ENCODE data around the gene GASK1A. TPM values are rescaled to one million over a fixed set of nuclear protein-coding genes. Genes with fewer than 3 reads are reported as not detected.

The GASK1A gene
- total and polyA plus RNA-seq, 11 donors, result 0.19 to 2.5 (median 0.51) TPM

DNA sequence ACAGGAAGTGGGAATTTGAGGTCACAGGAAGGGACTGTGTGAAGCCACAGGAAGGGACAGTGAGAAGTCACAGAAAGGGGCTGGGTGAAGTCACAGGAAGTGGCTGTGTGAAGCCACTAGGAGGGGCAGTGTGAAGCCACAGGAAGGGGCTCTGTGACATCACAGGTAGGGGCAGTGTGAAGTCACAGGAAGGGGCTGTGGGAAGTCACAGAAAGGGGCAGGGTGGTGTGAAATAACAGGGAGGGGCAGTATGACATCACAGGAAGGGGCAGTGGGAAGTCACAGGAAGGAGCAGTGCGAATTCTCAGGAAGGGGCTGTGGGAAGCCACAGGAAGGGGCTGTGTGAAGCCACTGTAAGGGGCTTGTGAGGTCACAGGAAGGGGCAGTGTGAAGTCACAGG lies 35.8 kb downstream of the GASK1A start:
- Histone ChIP-seq H3K4me3 (no peak overlapping the region), H3K36me3 (no peaks in the 10 kb centered on the region), H3K27ac (no peak overlapping the region), H3K9me3 (peaks cover 0 to 34% (median 0%) of the 10 kb centered on the region in 12 donors), H3K4me1 (no peaks in the 10 kb centered on the region), H3K27me3 (no peaks in the 10 kb centered on the region)
- intact Hi-C loops (cut with DNase I), result no loop called here
- DNase-seq (no peak), ATAC-seq (no peak)
- no peak for TF ChIP-seq POLR2A (IDR thresholded peaks at IDR 0.05)
- TF ChIP-seq, protein P1, sequence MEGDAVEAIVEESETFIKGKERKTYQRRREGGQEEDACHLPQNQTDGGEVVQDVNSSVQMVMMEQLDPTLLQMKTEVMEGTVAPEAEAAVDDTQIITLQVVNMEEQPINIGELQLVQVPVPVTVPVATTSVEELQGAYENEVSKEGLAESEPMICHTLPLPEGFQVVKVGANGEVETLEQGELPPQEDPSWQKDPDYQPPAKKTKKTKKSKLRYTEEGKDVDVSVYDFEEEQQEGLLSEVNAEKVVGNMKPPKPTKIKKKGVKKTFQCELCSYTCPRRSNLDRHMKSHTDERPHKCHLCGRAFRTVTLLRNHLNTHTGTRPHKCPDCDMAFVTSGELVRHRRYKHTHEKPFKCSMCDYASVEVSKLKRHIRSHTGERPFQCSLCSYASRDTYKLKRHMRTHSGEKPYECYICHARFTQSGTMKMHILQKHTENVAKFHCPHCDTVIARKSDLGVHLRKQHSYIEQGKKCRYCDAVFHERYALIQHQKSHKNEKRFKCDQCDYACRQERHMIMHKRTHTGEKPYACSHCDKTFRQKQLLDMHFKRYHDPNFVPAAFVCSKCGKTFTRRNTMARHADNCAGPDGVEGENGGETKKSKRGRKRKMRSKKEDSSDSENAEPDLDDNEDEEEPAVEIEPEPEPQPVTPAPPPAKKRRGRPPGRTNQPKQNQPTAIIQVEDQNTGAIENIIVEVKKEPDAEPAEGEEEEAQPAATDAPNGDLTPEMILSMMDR (IDR thresholded peaks at IDR 0.05), result no peak
- 61 to 81% (median 63%) methylated on average over 1 of the region's 1 CpG for WGBS, 4 donors

DNA sequence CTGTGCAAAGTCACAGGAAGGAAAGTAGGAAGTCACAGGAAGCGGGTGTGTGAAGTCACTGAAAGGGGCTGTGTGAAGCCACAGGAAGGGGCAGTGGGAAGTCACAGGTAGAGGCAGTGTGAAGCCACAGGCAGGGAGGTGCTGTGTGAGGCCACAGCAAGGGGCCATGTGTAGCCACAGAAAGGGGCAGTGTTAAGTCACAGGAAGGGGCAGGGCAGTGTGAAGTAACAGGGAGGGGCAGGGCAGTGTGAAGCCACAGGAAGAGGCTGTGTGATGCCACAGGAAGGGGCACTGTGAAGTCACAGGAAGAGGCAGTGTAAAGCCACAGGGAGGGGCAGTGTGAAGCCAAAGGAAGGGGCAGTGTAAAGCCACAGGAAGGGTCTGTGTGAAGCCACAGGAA lies 36.5 kb downstream of the GASK1A start:
- Histone ChIP-seq H3K4me3 (no peak overlapping the region), H3K27ac (no peak overlapping the region), H3K4me1 (peaks cover 0 to 5% (median 0%) of the 10 kb centered on the region in 12 donors), H3K9me3 (peaks cover 0 to 34% (median 0%) of the 10 kb centered on the region in 12 donors), H3K27me3 (no peaks in the 10 kb centered on the region), H3K36me3 (no peaks in the 10 kb centered on the region)
- intact Hi-C loops (cut with DNase I), result no loop called here
- DNase-seq (no peak), ATAC-seq (no peak)
- no peak for TF ChIP-seq POLR2A (IDR thresholded peaks at IDR 0.05)
- TF ChIP-seq, protein P1 (IDR thresholded peaks at IDR 0.05), result no peak
- 76 to 90% (median 86%) methylated on average over 1 of the region's 1 CpG for WGBS, 4 donors

DNA sequence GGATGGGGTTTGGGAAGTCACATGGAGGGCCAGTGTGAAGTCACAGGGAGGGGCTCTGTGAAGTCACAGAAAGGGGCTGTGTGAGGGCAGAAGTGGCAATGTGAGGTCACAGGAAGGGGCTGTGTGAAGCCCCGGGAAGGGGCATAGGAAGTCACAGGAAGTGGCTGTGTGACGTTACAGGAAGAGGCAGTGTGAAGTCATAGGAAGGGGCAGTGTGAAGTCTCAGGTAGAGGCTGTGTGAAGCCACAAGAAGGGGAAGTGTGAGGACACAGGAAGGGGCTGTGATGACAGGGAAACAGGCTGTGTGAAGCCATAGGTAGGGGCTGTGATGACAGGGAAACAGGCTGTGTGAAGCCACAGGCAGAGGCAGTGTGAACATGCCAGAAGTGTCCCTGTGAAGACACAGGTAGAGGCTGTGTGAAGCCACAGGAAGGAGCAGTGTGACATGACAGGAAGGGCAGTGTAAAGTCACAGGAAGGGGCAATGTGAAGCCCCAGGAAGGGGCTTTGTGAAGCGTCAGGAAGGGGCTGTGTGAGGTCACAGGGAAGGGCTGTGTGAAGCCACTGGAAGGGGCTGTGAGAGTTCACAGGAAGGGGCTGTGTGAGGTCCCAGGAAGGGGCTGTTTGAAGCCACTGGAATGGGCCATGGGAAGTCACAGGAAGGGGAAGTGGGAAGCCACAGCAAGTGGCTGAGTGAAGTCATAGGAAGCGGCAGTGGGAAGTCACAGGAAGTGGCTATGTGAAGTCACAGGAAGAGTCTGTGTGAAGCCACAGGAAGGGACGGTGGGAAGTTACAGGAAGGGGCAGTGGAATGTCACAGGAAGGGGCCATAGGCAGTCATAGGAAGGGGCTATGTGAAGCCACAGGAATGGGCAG lies 37.1 kb downstream of the GASK1A start:
- TF ChIP-seq, protein P1 (IDR thresholded peaks at IDR 0.05), result no peak
- no peak for TF ChIP-seq POLR2A (IDR thresholded peaks at IDR 0.05)
- Histone ChIP-seq H3K4me1 (peaks cover 0 to 10% (median 0%) of the 10 kb centered on the region in 12 donors), H3K27ac (peak overlapping the region in 1 of 12 donors; percentile 13), H3K27me3 (no peaks in the 10 kb centered on the region), H3K9me3 (peaks cover 0 to 32% (median 0%) of the 10 kb centered on the region in 12 donors), H3K36me3 (no peaks in the 10 kb centered on the region), H3K4me3 (no peak overlapping the region)
- no peak for DNase-seq
- intact Hi-C loops (cut with DNase I), result no loop called here
- 57 to 70% (median 58%) methylated on average over 5 of the region's 5 CpGs for WGBS, 4 donors
- no peak for ATAC-seq

DNA sequence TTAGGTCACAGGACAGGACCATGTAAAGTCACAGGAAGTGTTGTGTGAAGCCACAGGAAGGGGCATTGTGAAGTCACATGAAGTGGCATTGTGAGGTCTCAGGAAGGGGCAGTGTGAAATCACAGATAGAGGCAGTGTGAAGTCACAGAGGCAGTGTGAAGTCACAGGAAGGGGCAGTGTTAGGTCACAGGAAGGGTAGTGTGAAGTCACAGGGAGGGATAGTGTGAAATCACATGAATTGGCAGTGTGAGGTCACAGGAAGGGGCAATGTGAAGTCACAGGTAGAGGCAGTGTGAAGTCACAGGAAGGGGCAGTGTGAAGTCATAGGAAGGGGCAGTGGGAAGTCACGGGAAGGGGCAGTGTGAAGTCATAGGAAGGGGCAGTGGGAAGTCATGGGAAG lies 37.9 kb downstream of the GASK1A start:
- Histone ChIP-seq H3K4me3 (no peak overlapping the region), H3K27me3 (no peaks in the 10 kb centered on the region), H3K27ac (peak overlapping the region in 1 of 12 donors; percentile 13), H3K9me3 (peaks cover 0 to 25% (median 0%) of the 10 kb centered on the region in 12 donors), H3K4me1 (peaks cover 0 to 10% (median 0%) of the 10 kb centered on the region in 12 donors), H3K36me3 (no peaks in the 10 kb centered on the region)
- DNase-seq (no peak), ATAC-seq (no peak)
- TF ChIP-seq, protein P1 (IDR thresholded peaks at IDR 0.05), result no peak
- TF ChIP-seq POLR2A (IDR thresholded peaks at IDR 0.05), result no peak
- WGBS, 4 donors, result 88 to 95% (median 89%) methylated on average over 1 of the region's 1 CpG
- intact Hi-C loops (cut with DNase I), result no loop called here

Measured in heart left ventricle (tissue), 16 donors.